Left lobe of liver (tissue), 2 donors: ENCODE results near the gene KIF26A. TPM values are rescaled to one million over a fixed set of nuclear protein-coding genes. Genes with fewer than 3 reads are reported as not detected.
A peak's percentile ranks its signal among the peaks of the same experiment; 100 is the strongest.

Experiments
- ATAC-seq: fragments of 200-7000 bp; cut with Tn5 transposase; one replicate; pipeline ENCODE4 v1.9.1; 2020; ENCODE audit warnings: mild to moderate bottlenecking, moderate library complexity
- DNase-seq: peaks from one replicate; pipeline ENCODE4 v3.0.0-alpha.2; 2020; ENCODE audit warnings: low spot score
- total RNA-seq: library from RNA; stranded (reverse); gene quantifications from one replicate; pipeline ENCODE4 v1.2.1, GENCODE V29; 2021
- donor health status: DM: no; HTN: no; CAD: no; lungs with moderate emphysema.
- donor health status: DM: no; HTN: yes; CAD: no.

KIF26A gene
- total RNA-seq, 1 donor from 2014 or later, result 1.3 TPM

DNA sequence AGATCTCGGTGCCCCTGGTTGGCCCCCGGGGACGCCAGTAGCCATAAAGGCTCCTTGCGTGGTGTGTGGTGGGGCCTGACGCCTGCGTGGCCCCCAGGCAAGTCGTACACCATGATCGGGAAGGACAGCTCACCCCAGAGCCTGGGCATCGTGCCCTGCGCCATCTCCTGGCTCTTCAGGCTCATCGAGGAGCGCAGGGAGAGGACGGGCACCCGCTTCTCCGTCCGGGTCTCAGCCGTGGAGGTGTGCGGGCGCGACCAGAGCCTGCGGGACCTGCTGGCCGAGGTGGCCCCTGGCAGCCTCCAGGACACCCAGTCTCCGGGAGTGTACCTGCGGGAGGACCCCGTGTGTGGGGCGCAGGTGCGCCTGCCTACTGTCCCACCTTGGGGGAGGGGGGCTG lies 34.5 kb downstream of the KIF26A start:
- DNase-seq (no peak), ATAC-seq (no peak)

GRCh38 chr14:104174051-104174450 lies 35.7 kb downstream of the KIF26A start:
- no peak for DNase-seq

GRCh38 chr14:104175041-104175440 lies 36.7 kb downstream of the KIF26A start:
- no peak for DNase-seq
- no peak for ATAC-seq

More at GRCh38 chr14:104174051-104174450, 35.7 kb downstream of the KIF26A start:
- ATAC-seq, result no peak

DNA sequence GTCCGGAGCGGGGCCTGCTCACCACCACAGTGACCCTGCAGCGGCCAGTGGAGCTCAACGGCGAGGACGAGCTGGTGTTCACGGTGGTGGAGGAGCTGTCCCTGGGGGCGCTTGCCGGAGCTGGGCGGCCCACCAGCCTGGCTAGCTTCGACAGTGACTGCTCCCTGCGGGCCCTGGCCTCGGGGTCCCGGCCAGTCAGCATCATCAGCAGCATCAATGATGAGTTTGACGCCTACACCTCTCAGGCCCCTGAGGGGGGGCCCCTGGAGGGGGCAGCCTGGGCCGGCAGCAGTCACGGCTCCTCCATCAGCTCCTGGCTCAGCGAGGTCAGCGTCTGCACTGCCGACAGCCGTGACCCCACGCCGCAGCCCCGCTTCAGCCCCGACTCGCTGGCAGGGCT lies 37.4 kb downstream of the KIF26A start:
- ATAC-seq (no peak), DNase-seq (no peak)

- no peak for DNase-seq
These were observed 38.2 kb downstream of the KIF26A start for GRCh38 chr14:104176611-104177010.

DNA sequence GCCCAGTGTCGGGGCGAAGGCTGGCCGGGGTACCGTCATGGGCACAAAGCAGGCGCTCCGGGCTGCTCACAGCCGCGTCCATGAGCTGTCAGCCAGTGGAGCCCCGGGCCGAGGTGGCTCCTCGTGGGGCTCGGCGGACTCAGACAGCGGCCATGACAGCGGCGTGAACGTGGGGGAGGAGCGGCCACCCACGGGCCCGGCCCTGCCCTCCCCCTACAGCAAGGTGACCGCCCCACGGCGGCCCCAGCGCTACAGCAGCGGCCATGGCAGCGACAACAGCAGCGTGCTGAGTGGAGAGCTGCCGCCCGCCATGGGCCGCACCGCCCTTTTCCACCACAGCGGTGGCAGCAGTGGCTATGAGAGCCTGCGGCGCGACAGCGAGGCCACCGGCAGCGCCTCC lies 39.0 kb downstream of the KIF26A start:
- DNase-seq (no peak), ATAC-seq (no peak)

More at GRCh38 chr14:104176611-104177010, 38.2 kb downstream of the KIF26A start:
- no peak for ATAC-seq

DNA sequence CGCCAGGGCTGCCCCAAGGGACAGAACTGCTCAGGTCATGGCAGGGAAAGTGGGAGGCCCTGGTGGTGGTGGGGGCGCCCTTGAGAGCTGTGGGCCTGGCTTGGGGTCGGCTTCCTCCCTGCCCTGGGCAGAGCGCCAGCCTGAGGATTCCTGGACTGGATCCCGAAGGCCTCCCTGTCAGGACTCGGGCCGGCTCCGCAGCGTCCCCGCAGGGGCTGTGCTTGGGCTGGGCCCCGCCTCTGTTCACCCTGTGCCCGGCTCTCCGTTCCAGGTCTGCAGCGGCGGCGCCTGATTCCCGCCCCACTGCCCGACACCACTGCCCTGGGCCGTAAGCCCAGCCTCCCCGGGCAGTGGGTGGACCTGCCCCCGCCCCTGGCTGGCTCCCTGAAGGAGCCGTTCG lies 39.9 kb downstream of the KIF26A start:
- DNase-seq (no peak), ATAC-seq (peak; percentile 34)

DNA sequence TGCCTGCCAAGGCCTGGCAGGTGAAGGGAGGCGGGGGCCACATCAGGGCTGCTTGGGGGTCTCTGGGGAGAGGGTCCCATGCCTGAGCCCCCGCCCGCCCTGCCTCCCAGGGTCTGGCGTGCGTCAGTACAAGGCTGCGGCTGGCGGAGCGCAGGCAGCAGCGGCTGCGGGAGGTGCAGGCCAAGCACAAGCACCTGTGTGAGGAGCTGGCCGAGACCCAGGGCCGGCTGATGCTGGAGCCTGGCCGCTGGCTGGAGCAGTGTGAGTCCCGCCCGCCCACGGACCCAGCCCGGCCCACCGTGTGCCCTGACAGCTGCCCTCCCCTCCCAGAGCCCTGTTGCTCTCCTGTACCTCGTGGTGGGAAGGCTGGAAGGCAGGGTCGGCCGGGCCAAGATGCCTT lies 40.7 kb downstream of the KIF26A start:
- ATAC-seq (no peak), DNase-seq (no peak)

DNA sequence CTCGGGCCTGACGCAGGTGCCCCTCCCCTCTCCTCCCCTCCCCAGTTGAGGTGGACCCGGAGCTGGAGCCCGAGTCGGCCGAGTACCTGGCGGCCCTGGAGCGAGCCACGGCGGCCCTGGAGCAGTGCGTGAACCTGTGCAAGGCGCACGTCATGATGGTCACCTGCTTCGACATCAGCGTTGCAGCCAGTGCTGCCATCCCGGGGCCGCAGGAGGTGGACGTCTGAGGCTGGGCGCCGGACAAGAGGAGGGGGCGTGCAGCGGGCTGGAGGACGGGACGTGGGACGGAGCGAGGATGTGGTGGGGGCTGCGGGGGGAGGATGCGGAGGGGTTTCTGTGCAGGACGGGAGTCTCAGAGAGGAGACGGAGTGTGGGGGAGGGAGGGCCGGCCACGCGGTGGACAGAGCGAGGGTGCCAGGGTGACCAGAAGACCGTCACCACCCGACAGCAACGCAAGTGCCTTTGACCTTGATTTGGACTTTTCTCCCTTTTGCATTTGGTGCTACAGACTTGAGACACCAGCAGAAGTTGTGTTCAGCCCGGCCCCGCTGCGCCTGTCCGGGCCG lies 41.3 kb downstream of the KIF26A start:
- no peak for DNase-seq
- ATAC-seq, result no peak

DNA sequence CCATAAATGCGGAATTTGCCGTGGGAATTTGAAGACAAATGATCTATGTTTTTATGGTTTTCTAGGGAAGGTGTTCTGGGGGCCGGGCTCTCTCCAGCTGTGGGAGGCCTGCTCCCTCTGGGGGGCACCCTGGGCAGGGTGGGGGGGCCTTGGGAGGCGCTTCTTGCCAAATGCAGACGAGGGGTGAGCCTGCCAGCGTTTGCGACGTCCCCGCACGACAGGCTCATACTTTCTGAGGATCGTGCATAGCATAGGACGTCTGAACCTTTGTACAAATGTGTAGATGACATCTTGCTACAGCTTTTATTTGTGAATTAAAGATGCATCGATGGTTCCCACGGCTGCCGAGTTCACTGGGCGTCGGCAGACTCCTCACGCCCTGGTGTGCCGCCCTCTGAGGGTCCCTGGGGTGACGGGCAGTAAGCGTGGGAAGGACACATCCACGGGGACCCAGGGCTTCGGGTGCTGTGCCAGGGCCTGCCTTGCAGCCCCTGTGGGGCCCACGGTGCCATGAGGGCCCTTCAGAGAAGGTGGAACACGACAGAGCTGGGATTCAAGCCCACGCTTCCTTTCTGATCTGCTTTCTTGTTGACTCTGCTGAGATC lies 42.3 kb downstream of the KIF26A start:
- DNase-seq, result no peak
- no peak for ATAC-seq

DNA sequence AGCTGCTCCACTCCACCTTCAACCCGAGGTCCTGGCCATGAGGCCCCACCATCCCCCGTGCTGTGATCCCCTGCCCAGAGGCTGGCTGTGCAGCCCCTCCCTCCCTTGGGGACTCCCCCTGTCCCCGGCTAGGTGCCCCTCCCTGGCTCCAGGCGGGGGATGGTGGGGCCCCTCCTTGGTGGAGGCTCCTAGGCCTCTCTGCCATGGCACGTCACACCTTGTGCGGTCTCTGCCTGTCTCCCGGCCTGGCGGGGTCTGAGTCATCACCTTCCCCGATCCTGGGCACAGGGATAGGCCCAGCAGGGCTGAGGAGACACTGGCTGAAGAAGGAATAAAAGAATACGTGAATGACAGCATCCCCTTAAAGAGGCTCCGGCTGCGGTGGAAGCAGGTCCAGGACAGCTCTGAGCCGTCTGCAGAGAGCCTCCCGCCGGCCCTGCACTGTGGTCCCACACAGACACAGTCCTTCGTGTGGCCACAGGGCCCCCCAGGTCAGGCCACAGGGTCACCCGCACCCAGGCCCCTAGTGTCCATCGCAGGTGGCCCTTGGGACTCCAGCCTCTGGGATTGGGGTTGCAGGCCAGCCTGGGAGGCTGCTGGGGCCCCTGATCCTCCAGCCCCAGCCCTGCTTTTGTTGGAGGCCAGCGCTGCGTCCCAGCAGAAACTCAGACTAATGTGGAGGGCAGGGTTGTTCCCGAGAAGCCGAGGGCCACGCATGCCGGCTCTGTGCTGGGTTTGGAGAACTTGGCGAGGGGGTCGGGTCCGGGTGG lies 43.6 kb downstream of the KIF26A start:
- ATAC-seq (no peak), DNase-seq (no peak)

DNA sequence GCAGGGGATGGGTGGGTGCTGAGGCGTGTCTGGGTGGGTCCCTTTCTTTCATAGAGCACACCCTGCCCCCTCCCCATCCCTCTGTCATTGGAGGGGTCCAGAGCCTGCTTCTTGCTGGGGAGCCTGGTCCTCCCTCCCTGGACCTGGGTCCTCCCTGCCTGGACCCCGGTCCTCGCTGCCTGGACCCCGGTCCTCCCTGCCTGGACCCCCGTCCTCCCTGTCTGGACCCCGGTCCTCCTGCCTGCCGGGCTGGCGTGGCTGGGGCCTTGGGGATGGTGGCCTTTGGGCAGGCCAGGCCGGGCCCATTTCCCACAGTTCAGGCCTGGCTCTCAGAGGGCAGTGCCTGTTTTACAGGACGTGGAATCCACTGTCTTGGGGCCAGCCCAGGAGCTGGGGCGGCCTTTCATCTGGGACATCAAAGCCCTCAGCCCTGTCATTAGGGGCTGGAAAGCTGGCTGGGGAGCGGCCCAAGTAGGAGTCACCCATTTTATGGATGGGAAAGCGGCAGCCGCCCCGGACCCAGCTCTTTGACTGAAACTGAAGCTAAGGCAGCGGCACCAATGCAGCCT lies 44.6 kb downstream of the KIF26A start:
- ATAC-seq (no peak), DNase-seq (no peak)

GRCh38 chr14:104183796-104184195 lies 45.4 kb downstream of the KIF26A start:
- ATAC-seq, result no peak
- no peak for DNase-seq

DNA sequence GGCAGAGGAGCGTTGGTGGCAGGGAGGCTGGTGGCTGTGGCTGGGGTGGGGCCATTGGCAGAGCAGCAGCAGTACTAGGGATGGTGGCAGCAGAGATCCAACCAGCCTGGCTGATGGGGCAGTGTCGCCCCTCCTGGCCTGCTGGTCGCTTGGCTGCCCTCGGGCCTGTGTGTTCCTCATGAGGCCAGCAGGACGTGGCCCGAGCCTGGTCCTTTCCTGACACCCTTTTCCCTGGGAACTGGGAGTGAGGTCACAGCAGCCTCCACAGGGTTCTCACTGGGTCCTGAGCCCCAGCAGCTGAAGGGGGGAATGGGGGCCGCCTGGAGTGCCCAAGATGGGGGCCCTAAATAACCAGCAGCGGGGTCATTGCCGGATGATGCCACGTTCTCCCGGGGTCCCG lies 46.1 kb downstream of the KIF26A start:
- no peak for DNase-seq
- ATAC-seq, result peak; percentile 30

- ATAC-seq, result peak; percentile 54
- DNase-seq, result no peak
These were observed 46.6 kb downstream of the KIF26A start for GRCh38 chr14:104184911-104185499.

DNA sequence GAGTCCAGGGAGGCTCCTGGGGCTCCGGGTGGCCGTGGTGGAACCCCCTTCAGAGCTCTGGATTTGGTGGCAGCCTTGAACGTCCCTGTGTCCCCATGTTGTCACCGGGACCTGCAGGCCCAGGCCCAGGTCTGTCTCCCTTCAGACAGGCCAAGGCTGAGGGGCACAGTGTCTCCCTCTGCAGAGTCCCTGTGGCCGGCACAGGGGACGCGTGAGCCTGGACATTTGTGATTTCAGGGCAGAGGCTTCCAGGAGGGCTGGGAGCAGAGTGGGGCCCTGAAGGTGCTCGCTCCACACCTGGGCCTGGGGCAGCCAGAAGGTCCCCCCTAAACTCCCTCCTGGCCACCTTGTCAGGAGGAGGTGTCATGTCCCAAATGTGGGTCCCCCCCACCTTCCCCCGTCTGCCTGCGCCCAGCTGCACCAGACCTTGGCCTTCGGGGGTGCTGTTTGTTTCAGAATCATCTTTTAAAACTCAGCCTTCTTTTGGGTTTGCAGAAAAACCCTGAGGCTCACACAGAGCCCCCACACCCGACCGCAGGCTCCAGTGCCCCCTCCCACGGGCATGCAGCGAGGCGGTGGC lies 47.6 kb downstream of the KIF26A start:
- DNase-seq (no peak), ATAC-seq (no peak)

DNA sequence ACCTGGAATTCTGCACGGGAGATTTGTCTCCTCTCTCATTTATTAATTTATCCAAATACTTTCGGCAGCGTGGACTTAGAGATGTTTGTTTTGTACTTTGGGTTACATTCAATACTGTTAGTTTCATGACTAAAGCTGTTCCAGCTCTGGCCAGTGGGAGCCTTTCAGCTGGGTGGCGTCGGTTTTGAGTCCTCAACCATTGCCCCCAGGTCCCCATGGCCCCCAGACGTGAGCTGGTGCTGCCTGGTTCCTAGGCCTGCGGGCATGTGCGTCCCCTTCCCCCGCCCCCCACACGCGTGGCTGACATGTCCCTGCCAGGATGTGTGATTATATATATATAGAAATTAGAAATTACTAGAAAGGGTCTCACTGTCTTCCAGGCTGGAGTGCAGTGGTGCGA lies 48.2 kb downstream of the KIF26A start:
- DNase-seq, result no peak
- ATAC-seq, result no peak

GRCh38 chr14:104187121-104187889 lies 48.9 kb downstream of the KIF26A start:
- ATAC-seq (no peak), DNase-seq (no peak)

DNA sequence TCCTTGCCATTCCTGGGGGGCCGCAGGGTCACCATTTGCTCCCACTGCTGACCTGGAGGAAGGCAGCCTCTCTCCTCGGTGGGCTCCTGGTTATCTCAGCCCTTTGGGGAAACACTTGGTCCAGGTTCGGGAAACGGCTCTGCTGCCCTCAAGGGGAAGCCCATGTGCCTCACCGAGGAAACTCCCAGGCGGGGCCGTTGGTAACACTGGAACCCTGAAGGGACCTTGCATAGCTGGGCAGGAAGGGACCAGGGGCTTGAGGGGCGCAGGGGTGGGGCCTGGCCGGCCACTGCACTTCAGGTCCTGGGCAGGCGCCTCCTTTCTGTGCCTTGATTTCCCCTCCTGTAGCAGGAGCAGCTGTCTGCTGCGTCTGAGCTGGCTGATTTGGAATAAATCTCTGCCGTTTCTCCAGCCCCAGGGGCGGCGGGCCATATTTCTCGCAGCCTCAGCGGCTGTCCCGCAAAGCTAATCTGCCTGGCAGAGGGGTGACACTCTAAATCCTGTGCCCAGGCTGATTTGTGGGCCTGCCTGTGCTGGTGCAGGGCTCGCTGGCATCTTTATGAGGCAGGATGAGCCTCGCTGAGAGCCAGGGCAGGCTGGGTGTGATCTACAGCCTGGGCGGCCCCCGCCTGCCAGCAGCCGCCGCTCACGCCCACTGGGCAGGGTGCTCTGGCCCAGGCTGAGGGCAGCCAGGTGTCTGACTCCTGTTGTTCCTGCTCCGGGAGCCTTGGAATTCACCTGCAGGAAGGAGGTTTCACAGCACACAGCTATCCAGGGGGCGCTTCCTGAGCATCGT lies 49.7 kb downstream of the KIF26A start:
- ATAC-seq, result no peak
- no peak for DNase-seq
